ENCODE data around the gene GUCA1C. TPM values are rescaled to one million over a fixed set of nuclear protein-coding genes. Genes with fewer than 3 reads are reported as not detected.

GUCA1C gene
- total RNA-seq, 1 donor from 2014 or later = not detected

- no peak for DNase-seq (ENCODE audit: low read depth in 2 of 2)
Observed at GRCh38 chr3:108909799-108910198, 43.9 kb downstream of the GUCA1C start.

DNA sequence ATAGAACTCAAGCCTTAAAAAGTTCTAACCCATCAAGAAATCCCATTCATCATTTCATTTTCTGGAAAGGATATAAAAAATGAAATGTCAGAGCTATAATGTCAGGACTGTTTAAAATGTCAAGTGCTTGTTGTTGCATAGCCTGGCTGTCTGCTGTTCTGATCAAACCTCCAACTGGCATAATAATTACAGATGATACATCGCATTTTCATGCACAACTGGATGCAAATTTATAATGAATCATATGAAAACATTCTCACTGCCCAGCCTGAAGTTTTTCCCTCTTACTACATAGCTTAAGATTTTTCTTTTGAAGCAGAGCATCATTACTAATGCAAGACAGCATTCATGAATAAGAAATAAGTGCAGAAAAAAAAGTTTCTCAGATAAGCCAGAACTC is 46.5 kb downstream of the GUCA1C start:
- no peak for DNase-seq (ENCODE audit: low read depth in 2 of 2)

GRCh38 chr3:108899530-108899929 is 54.1 kb downstream of the GUCA1C start:
- DNase-seq (ENCODE audit: low read depth in 2 of 2) = no peak

- no peak for DNase-seq (ENCODE audit: low read depth in 2 of 2)
Observed at GRCh38 chr3:108897883-108898282, 55.8 kb downstream of the GUCA1C start.

DNA sequence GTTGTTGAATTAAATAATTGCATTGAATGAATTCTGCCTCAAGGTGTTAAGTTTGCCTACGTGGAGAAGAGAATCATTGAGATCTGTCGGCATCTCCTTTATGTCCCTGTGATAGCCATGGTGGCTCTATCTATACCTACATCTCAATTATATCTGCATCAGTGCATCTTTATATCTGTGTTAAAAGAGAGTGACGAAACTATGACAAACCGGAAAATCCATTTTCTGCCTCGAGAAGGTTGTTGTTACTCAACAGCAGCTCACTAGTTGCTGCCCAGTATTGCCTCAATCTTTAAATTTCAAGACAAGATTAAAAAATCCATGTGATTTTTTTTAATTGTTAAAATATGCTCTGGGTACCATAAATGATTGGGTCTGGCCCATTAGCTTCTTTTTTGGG is 58.7 kb downstream of the GUCA1C start:
- DNase-seq (ENCODE audit: low read depth in 2 of 2) = no peak

GRCh38 chr3:108891833-108892232 is 61.8 kb downstream of the GUCA1C start:
- no peak for DNase-seq (ENCODE audit: low read depth in 2 of 2)

DNA sequence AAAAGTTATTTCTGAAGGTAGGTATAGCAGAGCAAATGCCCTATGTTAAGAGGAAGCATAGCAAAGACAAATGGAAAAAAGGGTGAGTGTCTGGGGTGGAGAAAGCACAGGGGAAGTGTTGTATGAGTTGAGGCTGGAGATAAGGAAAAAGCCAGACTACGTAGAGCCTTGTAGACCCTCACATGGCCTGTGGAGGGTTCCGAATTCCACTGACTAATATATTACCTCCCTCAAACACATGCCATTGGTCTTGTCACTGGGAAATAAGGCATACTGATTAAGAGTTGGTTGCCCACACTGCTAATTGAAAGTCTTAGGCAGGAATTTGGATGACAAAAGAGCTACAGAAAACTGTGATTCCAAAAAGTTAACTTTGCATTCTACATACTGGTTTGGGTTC is 65.9 kb downstream of the GUCA1C start:
- no peak for DNase-seq (ENCODE audit: low read depth in 2 of 2)

DNA sequence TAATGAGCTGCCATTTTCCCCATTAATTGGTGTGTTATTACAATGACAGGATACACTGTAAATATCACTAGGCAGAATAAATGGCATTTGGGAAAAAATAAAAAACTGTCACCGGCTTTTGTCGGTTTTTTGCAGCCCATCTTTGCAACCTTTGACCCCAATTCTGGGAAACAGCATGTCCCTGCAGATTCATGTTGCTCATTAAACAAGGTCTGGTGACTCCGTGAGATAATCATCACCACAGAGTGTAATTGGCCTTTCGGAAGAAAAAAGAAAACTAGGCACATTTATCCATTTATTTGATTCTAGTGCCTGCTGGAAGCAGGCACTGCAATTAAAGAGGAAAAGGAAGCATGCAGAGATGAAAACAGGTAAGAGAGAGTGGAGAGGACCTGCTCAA is 66.6 kb downstream of the GUCA1C start:
- no peak for DNase-seq (ENCODE audit: low read depth in 2 of 2)

- no peak for DNase-seq (ENCODE audit: low read depth in 2 of 2)
Observed at GRCh38 chr3:108883373-108883772, 70.3 kb downstream of the GUCA1C start.

GRCh38 chr3:108882762-108883161 is 70.9 kb downstream of the GUCA1C start:
- DNase-seq (ENCODE audit: low read depth in 2 of 2) = no peak

GRCh38 chr3:108879915-108880314 is 73.8 kb downstream of the GUCA1C start:
- no peak for DNase-seq (ENCODE audit: low read depth in 2 of 2)

- no peak for DNase-seq (ENCODE audit: low read depth in 2 of 2)
Observed at GRCh38 chr3:108877901-108878300, 75.8 kb downstream of the GUCA1C start.

DNA sequence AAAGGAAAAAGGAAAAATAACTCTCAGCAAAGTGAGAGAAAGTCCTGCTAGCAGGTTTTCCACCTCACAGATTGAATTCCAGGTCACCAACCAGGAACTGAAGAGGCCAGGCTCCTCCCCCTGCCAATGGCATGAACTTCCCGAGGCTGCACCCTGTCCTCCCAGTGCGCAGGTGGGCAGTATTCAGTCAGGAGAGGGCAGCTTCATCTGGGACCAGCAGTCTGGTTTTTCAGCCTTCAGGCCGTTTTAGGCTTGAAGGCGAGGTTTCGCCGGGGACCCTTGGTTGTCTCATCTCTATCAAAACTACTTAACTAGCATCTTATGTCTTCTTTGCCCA is 89.9 kb downstream of the GUCA1C start:
- no peak for DNase-seq (ENCODE audit: low read depth in 2 of 2)

DNA sequence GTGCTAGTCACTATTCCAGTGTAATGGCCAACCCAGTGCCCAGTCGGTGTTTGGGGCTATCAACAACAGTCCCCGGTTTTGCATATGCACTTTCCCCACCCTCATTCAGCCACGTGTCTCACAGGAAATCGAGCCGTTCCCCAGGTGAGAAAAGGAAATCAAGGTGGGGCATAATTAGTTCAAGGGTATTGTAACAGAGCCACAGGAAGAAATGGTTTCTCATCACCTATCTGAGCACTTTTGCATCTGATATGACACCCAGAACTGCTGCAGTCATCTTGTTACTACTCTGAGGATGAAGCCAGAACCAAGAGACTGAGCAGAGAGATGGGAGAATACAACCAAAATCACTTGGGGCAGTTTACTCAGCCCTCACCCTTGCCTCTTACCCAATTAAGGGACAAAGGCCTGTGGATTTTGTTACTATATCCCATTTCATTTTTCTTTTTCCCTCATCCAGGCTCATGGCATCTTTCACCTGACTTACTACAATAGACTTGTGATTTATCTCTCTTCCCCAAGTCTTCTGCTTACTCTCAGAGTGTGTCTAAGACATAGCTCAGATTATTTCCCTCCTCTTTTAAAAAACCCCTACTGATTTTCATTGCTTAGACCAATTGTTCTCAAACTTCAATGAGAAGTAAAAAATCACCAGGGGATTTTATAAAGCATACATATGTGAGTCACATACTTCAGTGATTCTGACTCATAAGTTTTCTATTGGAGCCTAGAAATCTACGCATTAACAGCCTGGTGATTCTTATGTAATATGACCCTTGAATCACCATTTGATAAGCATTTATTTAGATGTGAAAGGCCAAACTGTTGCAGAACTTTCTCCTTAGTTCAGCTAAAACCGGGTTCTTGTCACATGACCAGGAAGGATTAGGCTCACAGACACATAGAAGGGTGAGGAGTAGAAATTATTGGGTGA is 90.5 kb downstream of the GUCA1C start:
- DNase-seq (ENCODE audit: low read depth in 2 of 2) = peak in 1 of 2 donors; percentile 35

- no peak for DNase-seq (ENCODE audit: low read depth in 2 of 2)
Observed at GRCh38 chr3:108861401-108861800, 92.3 kb downstream of the GUCA1C start.

Other genes with a start within 250 kb of the GUCA1C start
- not detected in 2 replicates for gene RETNLB, start 196.5 kb downstream of the GUCA1C start, total RNA-seq
- gene TRAT1, start 131.1 kb downstream of the GUCA1C start, total RNA-seq = not detected in 2 replicates
- not detected in 2 replicates for gene MORC1, start 164.3 kb upstream of the GUCA1C start, total RNA-seq
- not detected in 2 replicates for gene C3orf85, start 182.8 kb upstream of the GUCA1C start, total RNA-seq